HG02623 (cell line): ENCODE measurements around the gene SKA1.
"Not testable (repeated sequence)": the region's sequence is repeated elsewhere in the genome, so short reads cannot be mapped to it uniquely, and the experiment has no call there.

Source experiments
- ATAC-seq: cut with Tn5 transposase; IDR thresholded peaks from one replicate; pipeline ENCODE4 v1.9.1; 2021; ENCODE audit warnings: moderate library complexity; ENCODE audit not compliant: unreplicated experiment

The SKA1 gene

DNA sequence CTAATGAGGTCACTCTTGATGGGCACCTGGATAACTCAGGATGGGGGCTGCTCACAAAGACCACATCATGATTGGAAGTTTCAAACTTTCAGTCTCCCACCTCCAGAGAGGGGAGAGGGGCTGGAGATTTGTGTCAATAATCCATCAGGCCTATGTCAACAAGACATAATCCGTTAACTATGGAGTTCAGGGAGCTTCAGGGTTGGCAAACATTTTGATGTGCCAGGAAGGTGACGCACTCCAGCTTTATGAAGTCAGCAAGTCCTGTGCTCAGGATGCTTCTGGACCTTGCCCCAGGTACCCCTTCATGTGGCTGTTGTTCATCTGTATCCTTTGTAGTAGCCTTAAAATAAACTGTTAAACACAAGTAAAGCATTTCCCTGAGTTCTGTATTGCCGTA is 19.0 kb downstream of the SKA1 start:
- no peak for ATAC-seq

DNA sequence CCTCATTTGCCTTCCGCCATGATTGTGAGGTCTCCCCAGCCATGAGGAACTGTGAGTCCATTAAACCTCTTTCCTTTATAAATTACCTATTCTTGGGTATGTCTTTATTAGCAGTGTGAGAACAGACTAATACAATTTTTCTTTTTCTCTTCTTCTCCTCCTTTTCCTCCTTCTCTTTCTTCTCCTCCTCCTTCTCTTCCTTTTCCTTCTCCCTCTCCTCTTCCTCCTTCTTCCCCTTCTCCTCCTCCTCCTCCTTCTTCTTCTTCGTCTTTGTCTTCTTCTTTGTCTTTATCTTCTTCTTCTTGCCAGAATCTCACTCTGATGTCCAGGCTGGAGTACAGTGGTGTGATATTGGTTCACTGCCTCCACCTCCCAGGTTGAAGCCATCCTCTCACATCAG is 20.2 kb downstream of the SKA1 start:
- no peak for ATAC-seq

DNA sequence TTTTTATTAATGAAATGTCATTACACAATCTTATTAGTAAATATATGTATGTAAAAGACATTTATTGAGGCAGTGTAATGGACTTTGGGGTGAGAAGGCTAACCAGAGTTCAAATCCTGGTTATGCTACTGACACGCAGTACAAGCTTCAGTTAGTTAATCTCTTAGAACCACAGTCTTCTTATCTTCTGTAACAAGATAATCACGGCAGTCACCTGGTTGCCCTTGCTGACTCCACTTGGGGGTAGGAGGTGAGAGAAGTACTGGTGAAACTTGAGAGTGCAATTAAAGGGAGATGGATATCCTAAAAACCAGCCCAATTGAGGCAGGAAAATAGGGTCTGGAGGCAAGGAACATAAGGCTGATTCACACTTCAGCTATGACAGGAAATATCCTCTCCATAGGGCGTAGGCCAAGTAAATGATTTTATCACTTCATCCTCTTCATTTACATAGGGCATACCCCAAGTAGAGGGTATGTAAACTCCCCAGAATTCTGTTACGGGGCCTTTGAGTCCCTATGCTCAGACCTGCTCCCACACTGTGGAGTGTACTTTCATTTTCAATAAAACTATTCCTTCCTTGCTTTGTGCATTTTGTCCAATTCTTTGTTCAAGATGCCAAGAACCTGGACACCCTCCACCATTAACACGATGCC is 21.3 kb downstream of the SKA1 start:
- ATAC-seq = no peak

DNA sequence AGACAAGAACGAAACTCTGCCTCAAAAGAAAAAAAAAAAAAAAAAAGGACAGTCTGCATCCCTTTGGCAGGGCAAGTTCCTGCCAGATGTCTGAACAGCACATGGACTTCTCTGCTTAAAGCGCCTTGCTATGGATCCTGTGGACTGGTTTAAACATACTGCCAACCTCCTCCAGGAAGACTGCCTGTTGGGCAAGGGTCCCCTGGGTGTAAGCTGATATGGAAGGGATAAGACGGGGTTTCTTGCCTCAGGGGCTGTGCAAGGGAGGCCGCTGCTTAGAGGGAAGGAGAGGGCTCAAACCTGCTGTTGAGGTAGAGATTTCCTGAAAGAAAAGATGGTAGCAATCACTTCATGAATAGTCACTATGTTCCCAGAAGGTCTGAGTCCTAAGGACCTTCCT is 22.2 kb downstream of the SKA1 start:
- no peak for ATAC-seq

DNA sequence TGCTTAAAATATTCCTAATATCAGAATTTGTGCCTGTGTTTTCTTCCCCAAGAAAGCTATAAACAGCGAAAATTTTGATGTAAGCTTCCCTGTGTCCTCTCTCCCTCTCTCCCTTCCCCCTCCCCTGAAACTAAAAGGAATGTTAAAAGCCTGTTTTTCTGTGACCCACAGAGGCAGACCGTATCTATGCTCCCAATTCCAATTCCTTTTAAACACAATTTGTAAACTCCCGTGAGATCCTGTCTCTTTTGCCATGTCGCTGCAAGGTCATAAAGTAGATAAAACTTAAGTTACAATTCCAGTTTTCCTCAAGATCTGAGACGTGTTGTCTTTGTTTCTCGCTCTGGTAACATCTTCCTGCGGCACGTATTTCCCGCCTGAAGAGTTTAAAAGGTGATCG is 23.3 kb downstream of the SKA1 start:
- ATAC-seq = no peak

DNA sequence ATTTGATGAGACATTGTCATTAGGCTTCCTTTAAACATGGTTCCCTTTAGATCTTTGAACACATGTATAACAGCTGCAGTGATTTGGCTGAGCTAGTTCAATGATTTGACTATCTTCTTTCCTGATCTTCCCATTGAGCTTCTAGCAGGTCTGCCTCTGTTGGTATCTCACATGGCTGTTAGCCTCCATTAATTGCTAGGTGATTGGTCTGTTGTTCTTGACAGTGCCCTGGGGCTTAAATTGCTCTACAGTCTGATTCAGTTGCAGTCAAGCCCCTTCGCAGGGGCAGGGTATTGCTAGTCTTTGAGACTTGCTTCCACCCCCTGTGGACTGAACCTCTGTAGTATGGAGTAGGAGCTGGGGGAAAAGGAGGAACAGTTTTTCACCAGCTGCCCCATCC is 24.1 kb downstream of the SKA1 start:
- ATAC-seq = no peak

DNA sequence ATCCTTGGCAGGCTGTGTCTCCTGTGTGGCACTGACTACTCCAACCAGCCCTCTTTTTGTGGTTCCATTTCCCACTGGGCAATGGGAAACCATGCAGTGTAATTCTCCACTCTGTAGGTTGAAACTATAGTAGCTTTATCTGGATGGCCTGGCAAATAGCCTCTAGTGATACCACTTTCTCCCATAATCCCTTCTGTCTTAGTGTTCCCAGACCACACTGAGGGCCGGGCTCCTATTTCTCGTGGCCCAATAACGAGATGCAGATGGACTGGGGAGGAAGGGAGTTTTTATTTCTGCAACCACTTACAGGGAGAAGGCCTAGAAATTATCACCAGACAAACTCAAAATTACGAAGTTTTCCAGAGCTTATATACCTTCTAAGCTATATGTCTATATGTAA is 24.7 kb downstream of the SKA1 start:
- ATAC-seq = no peak

DNA sequence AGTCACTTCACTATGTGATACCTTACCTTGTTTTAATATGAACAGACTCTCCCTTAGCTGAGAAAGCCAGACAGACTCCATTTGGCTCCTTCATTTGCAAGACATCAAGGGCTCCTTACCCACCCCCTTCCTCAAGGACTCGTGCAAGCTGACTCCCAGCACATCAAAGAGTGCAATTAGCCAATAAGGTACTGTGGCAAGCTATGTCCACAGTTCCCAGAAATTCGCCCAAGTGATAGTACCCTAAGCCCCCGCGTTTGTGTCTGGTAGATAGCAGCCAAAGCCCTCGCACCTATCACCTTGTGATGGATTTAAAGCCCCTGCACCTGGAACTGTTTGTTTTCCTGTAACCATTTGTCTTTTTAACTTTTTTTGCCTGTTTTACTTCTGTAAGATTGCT is 25.6 kb downstream of the SKA1 start:
- not testable (repeated sequence) for ATAC-seq

DNA sequence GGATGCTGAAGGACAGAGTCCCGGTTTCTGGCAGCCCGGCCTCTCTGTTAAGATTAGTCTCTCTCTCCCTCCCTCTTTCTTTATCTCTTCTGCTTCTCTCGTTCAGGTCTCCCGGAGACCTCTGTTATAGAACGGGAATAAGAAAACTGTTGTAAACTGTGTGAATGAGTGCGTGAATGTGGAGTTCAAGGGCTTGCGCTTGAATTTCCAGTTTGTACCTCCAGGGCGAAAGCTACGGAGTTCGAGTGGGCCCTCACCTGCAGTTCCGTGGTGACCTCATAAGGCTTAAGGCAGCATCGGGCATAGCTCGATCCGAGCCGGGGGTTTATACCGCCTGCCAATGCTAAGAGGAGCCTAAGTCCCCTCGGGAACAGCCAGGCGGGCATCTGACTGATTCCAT is 26.4 kb downstream of the SKA1 start:
- ATAC-seq = no peak

DNA sequence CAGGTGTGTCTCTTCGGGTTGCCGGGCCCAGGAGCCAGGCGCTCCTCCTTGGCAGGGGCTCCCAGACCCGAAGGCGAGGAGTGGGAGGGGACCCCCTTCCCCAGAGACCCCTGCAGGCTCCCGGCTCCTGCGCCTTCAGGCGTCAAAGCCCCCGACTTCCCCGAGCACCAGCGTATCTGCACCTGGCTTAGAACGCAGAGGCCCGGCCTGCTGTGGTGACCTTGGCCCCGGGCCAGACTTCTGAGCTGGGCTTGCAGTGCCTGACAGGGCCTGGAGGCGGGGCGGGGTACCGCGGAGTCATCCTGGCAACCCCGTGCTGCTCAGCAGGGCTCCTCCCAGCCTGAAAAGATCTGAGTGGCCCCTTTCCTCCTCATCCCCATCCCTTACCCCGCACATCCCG is 27.0 kb downstream of the SKA1 start:
- ATAC-seq = no peak

DNA sequence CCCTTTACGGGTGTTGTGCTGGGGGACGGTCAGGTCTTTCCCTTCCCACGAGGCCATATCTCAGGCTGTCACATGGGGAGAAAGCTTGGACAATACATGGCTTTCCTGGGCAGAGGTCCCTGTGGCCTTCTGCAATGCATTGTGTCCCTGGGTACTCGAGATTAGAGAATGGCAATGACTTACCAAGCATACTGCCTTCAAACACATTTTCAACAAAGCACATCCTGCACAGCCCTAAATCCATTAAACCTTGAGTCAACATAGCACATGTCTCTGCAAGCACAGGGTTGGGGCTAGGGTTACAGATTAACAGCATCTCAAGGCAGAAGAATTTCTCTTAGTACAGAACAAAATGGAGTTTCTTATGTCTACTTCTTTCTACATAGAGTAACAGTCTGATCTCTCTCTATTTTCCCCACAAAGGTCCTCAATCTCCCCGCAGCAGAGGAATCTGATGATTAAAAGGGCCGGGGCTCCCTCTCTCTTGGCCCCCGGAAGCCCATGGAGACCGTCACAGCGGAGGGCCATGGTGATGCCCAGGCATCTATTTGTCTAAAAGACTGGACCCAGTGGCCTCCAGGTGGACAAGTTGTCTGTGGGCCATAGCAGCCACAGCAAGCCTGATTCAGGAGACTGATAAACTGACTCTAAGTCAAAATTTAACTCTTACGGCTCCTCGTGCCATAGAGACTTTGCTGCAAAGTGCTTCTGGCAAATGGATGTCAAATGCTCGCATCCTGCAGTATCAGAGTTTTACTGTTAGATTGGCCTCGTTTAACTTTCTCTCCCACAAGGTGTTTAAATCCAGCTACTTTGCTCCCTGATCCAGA is 30.1 kb downstream of the SKA1 start:
- ATAC-seq = not testable (repeated sequence)

DNA sequence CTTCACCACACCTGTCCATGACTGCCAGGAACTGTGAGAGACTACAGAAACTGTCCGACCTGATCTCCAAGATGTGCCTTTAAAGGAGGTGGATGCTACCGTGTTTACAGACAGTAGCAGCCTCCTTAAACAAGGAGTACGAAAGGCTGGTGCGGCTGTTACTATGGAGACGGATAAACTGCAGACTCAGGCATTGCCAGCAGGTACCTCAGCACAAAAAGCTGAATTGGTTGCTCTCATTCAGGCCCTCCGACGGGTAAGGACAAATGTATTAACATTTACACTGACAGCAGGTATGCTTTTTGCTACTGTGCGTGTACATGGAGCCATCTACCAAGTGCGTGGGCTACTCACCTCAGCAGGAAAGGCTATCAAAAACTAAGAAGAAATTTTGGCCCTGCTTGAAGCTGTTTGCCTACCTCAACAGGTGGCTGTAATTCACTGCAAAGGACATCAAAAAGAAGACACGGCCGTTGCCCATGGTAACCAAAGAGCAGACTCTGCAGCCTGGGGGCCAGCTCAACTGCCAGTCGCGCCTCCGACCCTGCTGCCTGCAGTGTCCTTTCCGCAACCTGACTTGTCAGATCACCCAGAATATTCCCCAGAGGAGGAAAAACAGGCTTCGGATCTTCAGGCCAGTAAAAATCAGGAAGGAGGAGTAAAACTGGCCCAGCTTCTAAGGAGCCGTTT is 30.9 kb downstream of the SKA1 start:
- no peak for ATAC-seq

DNA sequence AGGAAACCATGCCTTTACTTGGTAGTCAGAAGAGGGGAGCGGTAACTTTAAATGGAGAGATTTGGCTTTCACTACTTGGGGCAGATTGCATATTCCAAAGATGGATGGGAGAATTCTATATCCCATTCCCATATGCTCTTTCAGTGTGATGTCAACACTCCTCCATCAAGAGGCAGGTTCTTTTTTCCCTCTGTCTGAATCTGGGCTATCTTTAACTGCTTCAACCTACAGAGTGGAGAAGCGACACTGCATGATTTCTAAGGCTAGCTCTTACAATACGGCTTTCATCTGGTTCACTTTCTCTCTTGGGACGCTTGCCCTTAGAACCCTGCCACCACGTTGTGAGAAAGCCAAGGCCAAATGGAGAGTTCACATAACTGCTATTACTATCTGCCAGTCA is 34.4 kb downstream of the SKA1 start:
- no peak for ATAC-seq

DNA sequence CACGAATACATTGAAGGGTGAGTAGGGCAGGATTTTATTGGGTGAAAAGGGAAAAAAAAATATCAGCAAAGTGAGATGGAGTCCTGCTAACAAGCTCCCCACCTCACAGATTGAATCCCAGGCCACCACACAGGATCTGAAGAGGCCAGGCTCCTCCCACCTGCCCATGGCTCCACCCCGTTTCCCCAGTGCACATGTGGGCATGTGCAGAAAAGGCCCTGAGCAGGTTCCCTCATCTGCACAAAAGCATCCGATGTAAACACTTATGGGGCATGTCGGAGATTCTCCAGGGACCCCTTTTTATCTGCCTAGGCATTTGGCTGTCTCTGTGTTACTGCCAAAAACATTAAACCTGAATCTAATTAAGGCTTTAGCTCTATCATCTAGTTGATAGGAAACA is 35.2 kb downstream of the SKA1 start:
- ATAC-seq = no peak

DNA sequence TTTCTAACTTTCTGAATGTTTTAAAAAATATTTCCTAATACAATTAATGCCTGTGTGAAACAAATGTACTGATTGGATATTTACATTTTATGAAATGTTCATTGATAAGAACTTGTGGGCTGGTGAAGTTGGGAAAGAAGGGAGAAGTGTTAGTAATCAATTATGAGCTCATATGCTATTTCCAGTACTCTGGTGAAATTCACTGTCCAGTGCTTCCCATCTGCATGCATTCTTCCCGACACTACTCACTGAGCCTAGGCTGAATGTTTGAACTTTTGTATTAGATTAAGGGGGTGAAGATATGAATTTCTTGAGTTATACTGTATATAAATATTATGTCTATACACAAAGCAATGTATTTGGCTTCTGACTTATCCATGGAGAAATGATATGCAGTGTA is 36.0 kb downstream of the SKA1 start:
- no peak for ATAC-seq

DNA sequence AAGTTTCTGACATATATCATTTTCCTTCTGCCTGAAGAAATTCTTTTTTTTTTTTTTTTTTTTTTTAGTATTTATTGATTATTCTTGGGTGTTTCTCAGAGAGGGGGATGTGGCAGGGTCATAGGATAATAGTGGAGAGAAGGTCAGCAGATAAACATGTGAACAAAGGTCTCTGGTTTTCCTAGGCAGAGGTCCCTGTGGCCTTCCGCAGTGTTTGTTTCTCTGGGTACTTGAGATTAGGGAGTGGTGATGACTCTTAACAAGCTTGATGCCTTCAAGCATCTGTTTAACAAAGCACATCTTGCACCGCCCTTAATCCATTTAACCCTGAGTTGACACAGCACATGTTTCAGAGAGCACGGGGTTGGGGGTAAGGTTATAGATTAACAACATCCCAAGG is 42.0 kb downstream of the SKA1 start:
- not testable (repeated sequence) for ATAC-seq

DNA sequence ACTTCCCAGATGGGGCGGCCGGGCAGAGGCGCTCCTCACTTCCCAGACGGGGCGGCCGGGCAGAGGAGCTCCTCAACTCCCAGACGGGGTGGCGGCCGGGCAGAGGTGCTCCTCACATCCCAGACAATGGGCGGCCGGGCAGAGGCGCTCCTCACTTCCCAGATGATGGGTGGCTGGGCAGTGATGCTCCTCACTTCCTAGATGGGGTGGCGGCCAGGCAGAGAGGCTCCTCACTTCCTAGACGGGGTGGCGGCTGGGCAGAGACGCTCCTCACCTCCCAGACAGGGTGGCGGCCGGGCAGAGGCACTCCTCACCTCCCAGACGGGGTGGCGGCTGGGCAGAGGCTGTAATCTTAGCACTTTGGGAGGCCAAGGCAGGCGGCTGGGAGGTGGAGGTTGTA is 42.9 kb downstream of the SKA1 start:
- ATAC-seq = not testable (repeated sequence)

DNA sequence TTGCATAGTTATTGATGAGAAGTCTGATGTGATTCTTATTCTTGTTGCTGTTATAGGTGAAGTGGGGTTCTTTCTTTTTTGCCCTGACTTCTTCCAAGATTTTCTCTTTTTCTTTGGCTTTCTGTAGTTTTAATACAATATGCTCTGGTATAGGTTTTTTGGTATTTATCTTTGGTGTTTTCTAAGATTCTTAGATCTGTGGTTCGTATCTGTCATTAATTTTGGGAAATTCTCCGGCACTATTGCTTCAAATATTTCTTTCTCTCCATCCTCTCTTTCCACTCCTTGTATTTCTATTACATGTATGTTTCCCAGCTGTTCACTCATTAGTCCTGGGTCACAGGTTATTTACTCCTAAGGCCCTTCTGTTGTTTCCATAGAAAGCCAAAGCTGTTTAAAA is 43.8 kb downstream of the SKA1 start:
- ATAC-seq = no peak

DNA sequence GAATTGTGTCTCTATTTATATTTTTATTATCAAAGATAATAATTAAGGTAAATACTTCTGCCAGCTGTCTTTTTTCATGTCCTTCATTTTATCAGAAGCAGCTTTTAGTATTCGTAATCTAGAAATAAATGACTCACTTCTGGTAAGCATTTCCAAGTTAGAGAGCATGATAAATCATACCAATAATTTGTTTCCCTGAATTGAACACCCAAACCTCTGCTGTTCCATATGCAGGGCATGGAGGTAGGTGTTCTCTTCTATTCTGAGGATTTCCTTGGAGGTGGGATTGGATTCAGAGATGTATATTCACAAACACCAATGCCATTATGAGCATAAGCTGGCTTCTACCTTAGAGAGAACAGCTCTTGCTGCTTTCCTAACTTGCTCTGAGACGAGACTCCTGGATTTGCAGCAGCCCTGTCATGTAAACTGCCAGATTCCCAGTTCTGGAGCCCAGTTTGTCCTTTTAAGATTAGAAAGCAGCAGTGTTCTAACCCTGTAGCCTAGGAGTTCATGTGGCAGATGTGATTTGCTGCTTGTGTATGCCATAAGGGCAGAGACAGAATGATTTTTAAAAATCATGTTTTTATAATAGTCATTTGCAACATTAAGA is 47.5 kb downstream of the SKA1 start:
- no peak for ATAC-seq

DNA sequence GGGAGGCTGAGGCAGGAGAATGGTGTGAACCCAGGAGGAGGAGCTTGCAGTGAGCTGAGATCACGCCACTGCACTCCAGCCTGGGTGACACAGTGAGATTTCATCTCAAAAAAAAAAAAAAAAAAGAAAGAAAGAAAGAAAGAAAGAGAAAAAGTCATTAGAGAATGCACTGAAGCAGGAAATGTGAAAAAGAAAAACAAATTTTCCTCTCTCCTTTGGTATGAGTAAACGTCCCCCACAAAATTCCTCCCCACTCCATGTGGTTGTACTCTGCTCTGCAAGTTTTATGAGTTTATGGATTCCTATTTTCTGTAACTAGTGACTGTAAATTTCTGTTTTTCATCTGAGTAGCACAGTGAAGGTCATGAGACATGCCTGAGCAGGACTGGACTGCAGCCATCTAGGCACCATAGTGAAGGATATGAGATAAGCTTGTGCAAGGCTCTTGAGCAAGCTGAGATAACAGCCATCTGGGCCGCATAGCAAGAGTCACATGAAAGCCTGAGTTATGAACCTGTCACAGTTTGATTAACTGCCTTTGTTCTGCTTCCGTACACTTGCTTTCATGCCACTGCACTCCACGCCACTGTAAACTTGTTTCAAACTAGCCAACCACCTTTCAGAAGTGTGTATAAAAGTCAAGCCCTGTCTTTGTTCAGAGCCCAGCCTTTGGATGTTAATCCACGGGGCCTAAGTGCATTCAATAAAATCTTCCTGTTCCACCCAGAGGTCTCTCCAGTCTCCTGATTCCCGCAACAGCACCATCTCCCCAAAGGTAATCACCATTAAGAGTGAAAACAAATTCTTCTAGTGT is 50.2 kb downstream of the SKA1 start:
- no peak for ATAC-seq

DNA sequence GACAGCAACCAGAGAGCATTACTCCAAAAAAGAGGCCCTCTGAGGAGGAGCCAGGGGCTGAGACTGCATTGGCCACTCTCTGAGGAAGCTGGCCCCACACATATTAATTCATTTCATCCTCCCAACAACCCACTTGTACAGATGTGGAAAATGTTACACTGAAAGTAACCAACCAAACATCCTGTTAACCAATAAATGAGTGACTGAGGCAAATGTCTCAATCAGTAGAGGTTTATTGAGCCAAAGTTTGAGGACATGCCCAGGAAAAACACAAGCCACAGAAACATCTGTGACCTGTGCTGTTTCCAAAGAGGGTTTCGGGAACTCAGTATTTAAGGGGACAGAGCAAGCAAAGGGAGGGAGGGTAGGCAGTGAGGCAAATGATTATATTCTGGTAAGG is 53.0 kb downstream of the SKA1 start:
- no peak for ATAC-seq
